Measurements from ENCODE around the gene STIP1.
"Not testable (repeated sequence)": the region's sequence is repeated elsewhere in the genome, so short reads cannot be mapped to it uniquely, and the experiment has no call there.

Gene STIP1

DNA sequence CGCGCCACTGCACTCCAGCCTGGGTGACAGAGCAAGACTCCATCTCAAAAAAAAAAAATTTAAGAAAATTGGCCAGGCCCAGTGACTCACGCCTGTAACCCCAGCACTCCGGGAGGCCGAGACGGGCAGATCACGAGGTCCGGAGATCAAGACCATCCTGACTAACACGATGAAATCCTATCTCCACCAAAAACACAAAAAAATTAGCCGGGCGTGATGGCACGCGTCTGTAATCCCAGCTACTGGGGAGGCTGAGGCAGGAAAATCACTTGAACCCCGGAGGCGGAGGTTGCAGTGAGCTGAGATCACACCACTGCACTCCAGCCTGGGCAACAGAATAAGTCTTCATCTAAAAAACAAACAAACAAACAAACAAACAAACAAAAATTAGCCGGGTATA is 23.2 kb upstream of the STIP1 start:
- not testable (repeated sequence) for H2AFZ ChIP-seq (ENCODE audit: low read length, unreplicated experiment); H3K4me3 ChIP-seq (ENCODE audit: low read depth, low read length); H3K27me3 ChIP-seq (ENCODE audit: insufficient read depth, low read length); H3K27ac ChIP-seq (ENCODE audit: low read depth, low read length); H3K36me3 ChIP-seq (ENCODE audit: insufficient read depth, low read length); H3K4me1 ChIP-seq (ENCODE audit: control insufficient read depth, insufficient read depth, low read length, unreplicated experiment)
- peaks cover 15% of the 10 kb centered on the region for H3K79me2 ChIP-seq (ENCODE audit: control insufficient read depth, insufficient read depth, low read length, unreplicated experiment)

DNA sequence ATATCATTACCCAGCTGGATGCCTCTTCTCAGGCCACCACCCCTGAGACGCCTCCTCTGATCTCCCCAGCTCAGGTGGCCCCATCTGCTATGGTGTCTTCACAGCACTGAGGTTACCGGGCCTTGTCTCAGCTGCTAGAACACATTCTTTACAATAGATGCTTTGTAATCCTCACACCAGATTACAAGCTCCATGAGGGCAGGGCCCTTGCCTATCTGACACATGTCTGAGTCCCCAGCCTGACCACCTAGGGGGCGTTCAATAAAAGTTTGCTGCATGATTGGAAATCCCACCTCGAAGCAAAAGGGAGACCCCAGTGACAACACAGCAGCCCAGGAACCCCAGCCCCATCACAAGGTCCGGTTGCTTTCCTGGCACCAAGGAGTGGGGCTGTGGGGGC is 22.0 kb upstream of the STIP1 start:
- H3K27ac ChIP-seq (ENCODE audit: low read depth, low read length): no peak overlapping the region
- H2AFZ ChIP-seq (ENCODE audit: low read length, unreplicated experiment): no peak overlapping the region
- H3K4me3 ChIP-seq (ENCODE audit: low read depth, low read length): no peak overlapping the region
- peaks cover 15% of the 10 kb centered on the region for H3K79me2 ChIP-seq (ENCODE audit: control insufficient read depth, insufficient read depth, low read length, unreplicated experiment)
- no peaks in the 10 kb centered on the region for H3K27me3 ChIP-seq (ENCODE audit: insufficient read depth, low read length)
- no peaks in the 10 kb centered on the region for H3K36me3 ChIP-seq (ENCODE audit: insufficient read depth, low read length)
- H3K4me1 ChIP-seq (ENCODE audit: control insufficient read depth, insufficient read depth, low read length, unreplicated experiment): peaks cover 7% of the 10 kb centered on the region

DNA sequence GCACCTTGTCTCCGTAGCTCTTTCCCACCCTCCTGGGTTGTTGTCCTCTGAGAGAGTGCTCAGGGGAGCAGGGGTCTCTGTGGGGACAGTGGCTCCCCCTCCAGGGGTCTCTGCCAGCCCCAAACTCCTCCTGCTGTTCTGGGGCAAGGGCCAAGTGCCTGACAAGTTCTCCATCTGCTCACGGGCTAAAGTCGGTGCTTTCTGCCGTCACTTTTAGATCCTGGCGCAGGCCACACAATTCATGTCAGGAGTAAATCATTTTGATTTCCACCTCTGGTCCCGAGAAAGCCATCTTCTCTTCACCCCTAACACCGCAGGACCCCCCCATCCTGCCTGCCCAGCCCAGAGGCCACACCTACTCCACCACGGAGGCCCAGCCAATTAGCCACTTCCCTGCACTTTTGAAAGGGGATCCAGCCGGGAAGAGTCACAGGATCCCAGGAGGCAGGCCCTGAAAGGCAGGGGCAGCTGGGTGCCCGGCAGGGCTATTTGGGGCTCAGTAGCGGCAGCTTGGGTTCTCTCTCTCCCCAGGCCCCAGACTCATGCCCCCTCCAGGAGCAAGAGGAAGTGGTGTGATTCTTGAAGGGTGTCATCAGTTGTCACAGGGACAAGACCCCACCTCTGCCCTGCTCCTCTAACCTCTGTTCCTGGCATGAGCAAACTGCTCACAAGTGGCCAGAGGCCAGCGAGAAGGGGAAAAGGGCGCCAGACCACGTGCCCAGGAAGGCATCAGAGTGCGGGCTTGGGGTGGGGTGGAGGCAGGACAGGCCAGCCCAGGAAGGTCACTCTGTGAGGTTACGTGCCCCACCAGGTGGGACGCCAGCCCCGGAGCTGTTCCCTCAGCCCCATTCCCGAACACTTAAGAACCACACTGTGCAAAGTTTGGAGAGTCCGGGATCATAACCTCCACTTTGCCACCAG is 21.3 kb upstream of the STIP1 start:
- H3K27me3 ChIP-seq (ENCODE audit: insufficient read depth, low read length): no peaks in the 10 kb centered on the region
- peaks cover 7% of the 10 kb centered on the region for H3K4me1 ChIP-seq (ENCODE audit: control insufficient read depth, insufficient read depth, low read length, unreplicated experiment)
- no peak overlapping the region for H3K27ac ChIP-seq (ENCODE audit: low read depth, low read length)
- H3K79me2 ChIP-seq (ENCODE audit: control insufficient read depth, insufficient read depth, low read length, unreplicated experiment): peaks cover 15% of the 10 kb centered on the region
- peak overlapping the region; percentile 94 for H3K4me3 ChIP-seq (ENCODE audit: low read depth, low read length)
- no peaks in the 10 kb centered on the region for H3K36me3 ChIP-seq (ENCODE audit: insufficient read depth, low read length)
- peak overlapping the region; percentile 88 for H2AFZ ChIP-seq (ENCODE audit: low read length, unreplicated experiment)

DNA sequence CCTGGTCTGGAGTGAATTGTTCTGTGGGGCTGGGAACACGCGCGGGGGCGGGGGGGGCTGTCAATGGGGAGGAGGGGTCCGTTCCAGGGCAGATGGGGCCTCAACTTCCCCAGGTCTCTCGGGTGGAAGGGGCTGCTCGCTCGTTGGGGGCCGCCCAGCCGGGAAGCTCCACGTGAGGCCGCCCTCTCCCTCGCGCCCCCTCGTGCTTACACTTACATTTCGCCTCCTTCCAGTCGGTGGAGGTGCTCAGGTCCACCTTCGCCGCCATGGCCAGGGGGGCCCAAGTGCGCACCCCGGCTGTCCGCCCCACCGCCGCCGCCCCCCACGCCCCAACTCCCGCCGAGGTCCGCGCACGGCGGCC is 20.5 kb upstream of the STIP1 start:
- peaks cover 15% of the 10 kb centered on the region for H3K79me2 ChIP-seq (ENCODE audit: control insufficient read depth, insufficient read depth, low read length, unreplicated experiment)
- H3K27me3 ChIP-seq (ENCODE audit: insufficient read depth, low read length): no peaks in the 10 kb centered on the region
- peak overlapping the region; percentile 88 for H2AFZ ChIP-seq (ENCODE audit: low read length, unreplicated experiment)
- peaks cover 7% of the 10 kb centered on the region for H3K4me1 ChIP-seq (ENCODE audit: control insufficient read depth, insufficient read depth, low read length, unreplicated experiment)
- no peak overlapping the region for H3K27ac ChIP-seq (ENCODE audit: low read depth, low read length)
- no peaks in the 10 kb centered on the region for H3K36me3 ChIP-seq (ENCODE audit: insufficient read depth, low read length)
- H3K4me3 ChIP-seq (ENCODE audit: low read depth, low read length): peak overlapping the region; percentile 94

DNA sequence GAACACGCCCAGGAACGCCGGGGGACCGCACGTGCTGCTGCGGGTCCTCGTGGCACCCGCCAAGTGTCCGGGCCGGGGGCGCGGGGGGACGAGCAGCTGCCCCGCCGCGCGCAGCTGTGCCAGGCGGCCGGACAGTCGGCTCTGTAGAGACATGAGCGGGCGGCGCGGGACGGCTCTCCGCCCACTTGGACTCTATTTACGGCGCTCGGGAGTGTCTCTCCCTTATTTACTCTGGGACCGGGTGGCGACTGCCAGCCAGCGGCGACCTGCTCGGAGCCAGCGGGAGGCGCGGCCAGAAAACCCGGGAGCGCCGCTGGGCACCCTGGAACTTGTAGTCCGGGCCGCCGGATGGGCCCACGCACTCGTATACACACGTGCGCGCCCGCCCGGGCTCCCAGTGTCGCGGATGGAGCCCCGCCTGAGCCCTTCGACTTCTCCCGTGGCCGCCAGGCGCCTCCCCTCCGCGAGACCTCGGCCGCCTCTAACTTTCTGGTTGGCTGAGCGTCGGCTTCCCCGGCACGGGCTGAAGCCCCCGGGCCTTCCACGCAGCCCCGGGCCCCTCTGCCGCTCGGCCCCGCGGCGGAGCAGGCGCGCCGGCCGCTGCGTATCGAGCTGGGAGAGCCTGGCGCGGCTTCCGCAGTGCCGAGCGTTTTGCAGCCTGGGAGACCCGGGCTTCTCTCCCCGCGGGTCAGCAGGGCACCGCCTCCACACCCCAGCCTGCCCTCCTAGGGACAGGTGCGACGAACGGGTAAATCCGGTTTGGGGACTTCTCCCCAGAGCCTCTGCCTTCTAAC is 19.9 kb upstream of the STIP1 start, which contains the start of gene MACROD1:
MACROD1 (minus strand) TSS at position 272 of the 794 bp plus-strand sequence; CDS start at position 153, 119 bp downstream.
- peak within 1 kb of the TSS; percentile 88 for H2AFZ ChIP-seq (ENCODE audit: low read length, unreplicated experiment)
- no peaks in the 10 kb centered on the region for H3K27me3 ChIP-seq (ENCODE audit: insufficient read depth, low read length)
- H3K4me1 ChIP-seq (ENCODE audit: control insufficient read depth, insufficient read depth, low read length, unreplicated experiment): peaks cover 7% of the 10 kb centered on the region
- peaks cover 15% of the 10 kb centered on the region for H3K79me2 ChIP-seq (ENCODE audit: control insufficient read depth, insufficient read depth, low read length, unreplicated experiment)
- H3K27ac ChIP-seq (ENCODE audit: low read depth, low read length): no peak within 1 kb of the TSS
- H3K36me3 ChIP-seq (ENCODE audit: insufficient read depth, low read length): no peaks in the 10 kb centered on the region
- H3K4me3 ChIP-seq (ENCODE audit: low read depth, low read length): peak within 1 kb of the TSS; percentile 94

DNA sequence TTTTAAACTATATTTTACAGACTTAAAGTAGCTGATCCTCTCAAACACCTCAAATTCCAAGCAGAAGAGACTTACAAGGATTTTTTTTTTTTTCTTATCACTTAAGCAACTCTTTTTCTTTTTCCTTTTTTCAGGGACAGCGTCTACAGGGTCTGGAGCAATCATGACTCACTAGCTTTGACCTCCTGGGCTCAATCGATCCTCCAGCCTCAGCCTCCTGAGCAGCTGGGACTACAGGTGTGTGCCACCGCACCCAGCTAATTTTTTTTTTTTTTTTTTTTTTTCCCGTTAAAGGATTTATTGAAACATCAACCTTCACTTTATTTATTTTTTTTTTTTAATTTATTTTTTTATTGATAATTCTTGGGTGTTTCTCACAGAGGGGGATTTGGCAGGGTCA is 15.6 kb upstream of the STIP1 start:
- Histone ChIP-seq H2AFZ (ENCODE audit: low read length, unreplicated experiment) (no peak overlapping the region), H3K27ac (ENCODE audit: low read depth, low read length) (no peak overlapping the region), H3K4me3 (ENCODE audit: low read depth, low read length) (no peak overlapping the region), H3K79me2 (ENCODE audit: control insufficient read depth, insufficient read depth, low read length, unreplicated experiment) (peaks cover 2% of the 10 kb centered on the region), H3K27me3 (ENCODE audit: insufficient read depth, low read length) (no peaks in the 10 kb centered on the region), H3K4me1 (ENCODE audit: control insufficient read depth, insufficient read depth, low read length, unreplicated experiment) (no peaks in the 10 kb centered on the region), H3K36me3 (ENCODE audit: insufficient read depth, low read length) (0 out of 2 replicates have a peak, but pooled peaks cover 2% of the 10 kb centered on the region)

DNA sequence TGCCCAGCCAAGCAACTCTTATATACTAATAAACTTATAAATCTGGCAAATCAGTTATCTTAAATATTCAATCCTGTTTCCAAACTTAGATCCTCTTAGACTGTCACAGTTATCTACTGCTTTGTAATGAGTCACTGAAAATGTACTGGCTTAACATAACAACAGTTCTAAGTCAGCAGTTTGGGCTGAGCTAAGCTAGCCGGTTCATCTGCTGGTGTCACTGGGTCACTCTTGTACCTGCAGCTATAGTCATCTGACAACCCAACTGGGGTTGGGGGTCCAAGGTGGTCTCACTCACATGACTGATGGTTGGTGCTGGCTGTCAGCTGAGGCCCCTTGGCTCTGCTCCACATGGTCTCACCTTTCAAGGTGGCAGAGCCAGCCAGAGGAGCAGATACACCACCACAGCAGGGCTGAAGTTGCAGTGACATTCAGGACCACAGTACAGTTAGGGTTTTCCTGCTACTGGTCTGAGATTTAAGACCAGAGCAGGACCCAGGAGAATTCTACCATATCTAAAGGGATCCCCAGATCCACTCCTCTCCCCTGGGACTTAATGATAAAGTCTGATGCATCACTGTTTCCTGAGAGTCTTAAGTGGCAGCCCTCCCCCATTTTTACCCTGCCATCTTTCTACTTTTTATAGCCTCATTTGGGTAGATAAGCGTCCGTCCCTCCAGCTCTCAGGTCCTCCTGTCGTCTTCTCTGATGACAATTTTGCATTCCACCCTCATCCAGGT is 12.2 kb upstream of the STIP1 start:
- Histone ChIP-seq H3K36me3 (ENCODE audit: insufficient read depth, low read length) (peaks cover 5% of the 10 kb centered on the region; the same call in 1 of the 2 replicates), H2AFZ (ENCODE audit: low read length, unreplicated experiment) (no peak overlapping the region), H3K79me2 (ENCODE audit: control insufficient read depth, insufficient read depth, low read length, unreplicated experiment) (no peaks in the 10 kb centered on the region), H3K4me3 (ENCODE audit: low read depth, low read length) (no peak overlapping the region), H3K4me1 (ENCODE audit: control insufficient read depth, insufficient read depth, low read length, unreplicated experiment) (no peaks in the 10 kb centered on the region), H3K27ac (ENCODE audit: low read depth, low read length) (no peak overlapping the region), H3K27me3 (ENCODE audit: insufficient read depth, low read length) (no peaks in the 10 kb centered on the region)

DNA sequence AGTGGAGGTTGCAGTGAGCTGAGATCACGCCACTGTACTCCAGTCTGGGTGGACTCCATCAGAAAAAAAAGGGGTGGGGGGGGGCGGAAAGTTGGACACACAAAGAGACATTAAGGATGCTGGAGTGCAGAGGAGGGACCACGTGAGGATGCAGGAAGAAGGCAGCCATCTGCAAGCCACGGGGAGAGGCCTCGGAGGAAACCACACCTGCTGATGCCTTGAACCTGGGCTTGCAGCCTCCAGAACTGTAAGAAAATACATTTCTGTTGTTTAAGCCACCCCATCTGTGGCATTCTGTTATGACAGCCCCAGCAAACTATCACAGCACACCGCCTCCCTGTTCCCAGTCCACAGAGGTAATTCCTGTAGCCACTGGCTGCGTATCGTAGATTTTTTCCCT is 9.2 kb upstream of the STIP1 start:
- no peak overlapping the region for H3K27ac ChIP-seq (ENCODE audit: low read depth, low read length)
- peaks cover 7% of the 10 kb centered on the region for H3K79me2 ChIP-seq (ENCODE audit: control insufficient read depth, insufficient read depth, low read length, unreplicated experiment)
- peaks cover 11% of the 10 kb centered on the region for H3K4me1 ChIP-seq (ENCODE audit: control insufficient read depth, insufficient read depth, low read length, unreplicated experiment)
- no peaks in the 10 kb centered on the region for H3K27me3 ChIP-seq (ENCODE audit: insufficient read depth, low read length)
- H2AFZ ChIP-seq (ENCODE audit: low read length, unreplicated experiment): no peak overlapping the region
- no peak overlapping the region for H3K4me3 ChIP-seq (ENCODE audit: low read depth, low read length)
- peaks cover 14% of the 10 kb centered on the region; the same call in 1 of the 2 replicates for H3K36me3 ChIP-seq (ENCODE audit: insufficient read depth, low read length)

DNA sequence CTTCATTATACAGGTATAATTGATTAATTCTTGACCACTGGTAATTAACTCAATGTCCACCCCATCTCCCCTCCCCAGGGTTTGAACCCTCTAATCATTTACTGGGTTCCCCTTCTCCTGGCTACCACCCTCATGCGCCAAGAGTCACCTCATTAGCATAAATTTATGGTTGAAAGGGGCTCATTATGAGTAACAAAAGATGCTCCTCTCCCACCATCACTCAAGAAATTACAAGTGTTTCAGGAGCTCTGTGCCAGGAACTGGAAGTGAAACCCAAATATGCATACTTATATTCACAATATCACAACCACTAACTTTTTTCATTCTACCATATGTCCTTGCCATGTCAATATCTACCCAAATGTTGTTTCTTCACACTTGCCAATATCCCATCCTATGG is 7.8 kb upstream of the STIP1 start:
- no peaks in the 10 kb centered on the region for H3K27me3 ChIP-seq (ENCODE audit: insufficient read depth, low read length)
- H3K36me3 ChIP-seq (ENCODE audit: insufficient read depth, low read length): peaks cover 14% of the 10 kb centered on the region; the same call in 1 of the 2 replicates
- H2AFZ ChIP-seq (ENCODE audit: low read length, unreplicated experiment): no peak overlapping the region
- peaks cover 17% of the 10 kb centered on the region for H3K79me2 ChIP-seq (ENCODE audit: control insufficient read depth, insufficient read depth, low read length, unreplicated experiment)
- H3K4me1 ChIP-seq (ENCODE audit: control insufficient read depth, insufficient read depth, low read length, unreplicated experiment): peaks cover 17% of the 10 kb centered on the region
- no peak overlapping the region for H3K4me3 ChIP-seq (ENCODE audit: low read depth, low read length)
- no peak overlapping the region for H3K27ac ChIP-seq (ENCODE audit: low read depth, low read length)

DNA sequence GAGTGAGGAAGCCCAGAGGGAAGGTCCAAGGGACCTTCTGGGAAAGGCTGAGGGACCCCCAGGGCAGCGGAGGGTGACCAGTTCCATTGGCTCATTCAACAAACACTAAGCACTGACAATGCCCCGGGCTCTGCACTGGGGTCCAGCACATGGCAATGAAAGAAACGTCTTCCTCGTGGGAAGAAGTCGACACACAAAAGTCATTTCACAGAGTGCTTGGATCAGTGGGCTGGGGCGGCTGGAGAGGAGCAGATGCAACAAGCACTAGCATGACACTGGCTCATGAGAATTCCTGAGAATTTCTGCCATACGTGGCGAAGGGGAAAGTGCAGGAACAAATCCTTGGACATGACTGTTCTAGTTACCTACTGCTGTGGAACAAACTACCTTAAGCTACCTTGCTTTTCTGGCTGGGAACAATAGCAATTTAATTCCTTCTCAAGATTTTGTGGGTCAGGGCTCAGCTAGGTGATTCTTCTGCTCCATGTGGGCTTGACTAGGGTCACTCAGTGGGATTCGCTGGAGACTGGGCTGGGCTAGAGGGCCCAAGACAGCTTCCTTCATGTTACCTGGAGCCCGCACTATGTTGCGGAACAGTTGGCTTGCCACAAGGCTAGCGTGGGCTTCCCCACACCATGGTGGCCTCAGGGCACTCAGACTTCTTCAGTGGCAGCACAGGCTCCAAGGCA is 6.9 kb upstream of the STIP1 start:
- Histone ChIP-seq H3K27ac (ENCODE audit: low read depth, low read length) (no peak overlapping the region), H3K36me3 (ENCODE audit: insufficient read depth, low read length) (peaks cover 14% of the 10 kb centered on the region; the same call in 1 of the 2 replicates), H3K79me2 (ENCODE audit: control insufficient read depth, insufficient read depth, low read length, unreplicated experiment) (peaks cover 26% of the 10 kb centered on the region)

More for the DNA sequence above, 6.9 kb upstream of the STIP1 start:
- no peak overlapping the region for H2AFZ ChIP-seq (ENCODE audit: low read length, unreplicated experiment)
- H3K4me1 ChIP-seq (ENCODE audit: control insufficient read depth, insufficient read depth, low read length, unreplicated experiment): peaks cover 25% of the 10 kb centered on the region
- no peak overlapping the region for H3K4me3 ChIP-seq (ENCODE audit: low read depth, low read length)
- H3K27me3 ChIP-seq (ENCODE audit: insufficient read depth, low read length): no peaks in the 10 kb centered on the region
